ENCODE results near the gene YEATS4. TPM values are rescaled to one million over a fixed set of nuclear protein-coding genes. Genes with fewer than 3 reads are reported as not detected.

YEATS4 gene
- total RNA-seq, 1 experiment from 2014 or later, result 37.1 TPM

DNA sequence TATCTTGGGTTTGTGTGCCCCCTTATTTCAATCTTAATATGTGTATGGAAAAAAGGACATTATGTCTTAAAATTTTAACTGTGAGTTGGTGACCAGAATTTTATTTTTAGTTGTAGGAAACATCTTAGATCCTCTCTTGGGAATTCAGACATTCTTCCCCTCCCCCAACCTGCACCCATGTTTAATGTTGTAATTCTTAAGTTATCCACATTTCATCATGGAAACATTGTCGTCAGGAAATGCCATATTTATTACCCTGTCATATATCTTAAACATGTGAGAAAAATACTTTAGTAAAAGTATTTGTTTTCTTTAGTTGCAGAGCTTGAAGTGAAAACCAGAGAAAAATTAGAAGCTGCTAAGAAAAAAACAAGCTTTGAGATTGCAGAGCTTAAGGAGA is 30.3 kb downstream of the YEATS4 start:
- no peak overlapping the region for H3K27ac Mint-ChIP-seq
- CTCF ChIA-PET, result no interaction called here
- ATAC-seq, result no peak
- no peak for DNase-seq (ENCODE audit: low spot score)
- POLR2A ChIA-PET, result no interaction called here
- peaks cover 20% of the 10 kb centered on the region for H3K36me3 Mint-ChIP-seq
- H3K4me3 Mint-ChIP-seq, result no peak overlapping the region
- TF ChIP-seq FOXK1 (CRISPR knock-in tag; IDR thresholded peaks at IDR 0.05) (no peak), E2F1 (CRISPR knock-in tag; IDR thresholded peaks at IDR 0.05) (no peak), GABPB1 (CRISPR knock-in tag; IDR thresholded peaks at IDR 0.05) (no peak), FOXP1 (CRISPR knock-in tag; IDR thresholded peaks at IDR 0.05; ENCODE audit: borderline replicate concordance) (no peak), NR2C2 (CRISPR knock-in tag; IDR thresholded peaks at IDR 0.05) (no peak), SOX15 (CRISPR knock-in tag; IDR thresholded peaks at IDR 0.05) (no peak), HMGXB4 (CRISPR knock-in tag; IDR thresholded peaks at IDR 0.05) (no peak), ZNF416 (CRISPR knock-in tag; IDR thresholded peaks at IDR 0.05) (no peak)
- TF ChIP-seq, protein P1, sequence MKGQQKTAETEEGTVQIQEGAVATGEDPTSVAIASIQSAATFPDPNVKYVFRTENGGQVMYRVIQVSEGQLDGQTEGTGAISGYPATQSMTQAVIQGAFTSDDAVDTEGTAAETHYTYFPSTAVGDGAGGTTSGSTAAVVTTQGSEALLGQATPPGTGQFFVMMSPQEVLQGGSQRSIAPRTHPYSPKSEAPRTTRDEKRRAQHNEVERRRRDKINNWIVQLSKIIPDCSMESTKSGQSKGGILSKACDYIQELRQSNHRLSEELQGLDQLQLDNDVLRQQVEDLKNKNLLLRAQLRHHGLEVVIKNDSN (CRISPR knock-in tag; IDR thresholded peaks at IDR 0.05), result no peak
- no peaks in the 10 kb centered on the region for H3K27me3 Mint-ChIP-seq (ENCODE audit: low read depth)
- no peaks in the 10 kb centered on the region for H3K4me1 Mint-ChIP-seq
- H3K9me3 Mint-ChIP-seq, result no peaks in the 10 kb centered on the region

- TF ChIP-seq MYBL2 (CRISPR knock-in tag; IDR thresholded peaks at IDR 0.05) (no peak), E2F5 (CRISPR knock-in tag; IDR thresholded peaks at IDR 0.05) (no peak), JAZF1 (CRISPR knock-in tag; IDR thresholded peaks at IDR 0.05) (no peak), E2F1 (CRISPR knock-in tag; IDR thresholded peaks at IDR 0.05) (no peak)
- TF ChIP-seq, protein P2, sequence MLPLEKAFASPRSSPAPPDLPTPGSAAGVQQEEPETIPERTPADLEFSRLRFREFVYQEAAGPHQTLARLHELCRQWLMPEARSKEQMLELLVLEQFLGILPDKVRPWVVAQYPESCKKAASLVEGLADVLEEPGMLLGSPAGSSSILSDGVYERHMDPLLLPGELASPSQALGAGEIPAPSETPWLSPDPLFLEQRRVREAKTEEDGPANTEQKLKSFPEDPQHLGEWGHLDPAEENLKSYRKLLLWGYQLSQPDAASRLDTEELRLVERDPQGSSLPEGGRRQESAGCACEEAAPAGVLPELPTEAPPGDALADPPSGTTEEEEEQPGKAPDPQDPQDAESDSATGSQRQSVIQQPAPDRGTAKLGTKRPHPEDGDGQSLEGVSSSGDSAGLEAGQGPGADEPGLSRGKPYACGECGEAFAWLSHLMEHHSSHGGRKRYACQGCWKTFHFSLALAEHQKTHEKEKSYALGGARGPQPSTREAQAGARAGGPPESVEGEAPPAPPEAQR (CRISPR knock-in tag; IDR thresholded peaks at IDR 0.05), result no peak
- DNase-seq (ENCODE audit: low spot score) (no peak), ATAC-seq (no peak)
- H3K27me3 Mint-ChIP-seq (ENCODE audit: low read depth), result no peaks in the 10 kb centered on the region
- peaks cover 10% of the 10 kb centered on the region for H3K9me3 Mint-ChIP-seq
- ChIA-PET POLR2A (no interaction called here), CTCF (interaction anchor here (0.6 kb wide), 1 partner anchor 178 kb away, joined by 3 read pairs; no protein-coding TSS in a partner anchor)
- no peak overlapping the region for H3K27ac Mint-ChIP-seq
- peaks cover 30% of the 10 kb centered on the region for H3K36me3 Mint-ChIP-seq
- no peak overlapping the region for H3K4me3 Mint-ChIP-seq
- H3K4me1 Mint-ChIP-seq, result no peaks in the 10 kb centered on the region
Measured at GRCh38 chr12:69392179-69392928, 32.8 kb downstream of the YEATS4 start.

GRCh38 chr12:69396041-69396440 is 36.5 kb downstream of the YEATS4 start:
- Mint-ChIP-seq H3K4me1 (no peaks in the 10 kb centered on the region), H3K27me3 (ENCODE audit: low read depth) (no peaks in the 10 kb centered on the region), H3K4me3 (no peak overlapping the region), H3K9me3 (peaks cover 16% of the 10 kb centered on the region), H3K36me3 (peaks cover 30% of the 10 kb centered on the region), H3K27ac (no peak overlapping the region)
- ATAC-seq (no peak), DNase-seq (ENCODE audit: low spot score) (no peak)
- ChIA-PET POLR2A (no interaction called here), CTCF (no interaction called here)
- no peak for TF ChIP-seq TEAD1 (CRISPR knock-in tag; IDR thresholded peaks at IDR 0.05)
- no peak for TF ChIP-seq EMX1 (CRISPR knock-in tag; IDR thresholded peaks at IDR 0.05)
